LNCAP (cell line): ENCODE measurements around the gene DOCK1.

ENCODE experiments used
- TF ChIP-seq, protein P1 (sequence below): fragments of 450-650 bp; IDR thresholded peaks from 2 replicates; pipeline ENCODE4 v1.5.1; 2017; ENCODE audit warnings: mild to moderate bottlenecking

The DOCK1 gene

DNA sequence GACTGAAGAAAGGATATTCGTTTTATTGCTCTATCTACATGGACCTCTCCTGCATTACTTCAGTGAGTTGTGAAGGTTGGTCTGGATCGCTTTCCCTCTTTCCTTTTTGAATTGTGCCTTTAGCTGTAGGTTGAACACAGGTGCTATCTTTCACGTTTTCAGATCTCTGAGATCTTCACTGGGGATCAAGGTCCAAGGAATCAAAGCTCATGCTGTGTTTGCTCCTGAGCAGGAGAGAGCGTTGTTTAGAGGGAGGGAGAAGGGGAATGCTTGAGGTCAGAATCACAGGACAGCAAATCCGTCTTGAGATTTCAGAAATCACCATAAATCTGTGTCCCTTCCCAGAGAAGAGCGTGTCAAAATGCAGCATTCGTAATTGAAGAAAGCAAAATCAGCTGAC is 186.1 kb downstream of the DOCK1 start:
- TF ChIP-seq, protein P1, sequence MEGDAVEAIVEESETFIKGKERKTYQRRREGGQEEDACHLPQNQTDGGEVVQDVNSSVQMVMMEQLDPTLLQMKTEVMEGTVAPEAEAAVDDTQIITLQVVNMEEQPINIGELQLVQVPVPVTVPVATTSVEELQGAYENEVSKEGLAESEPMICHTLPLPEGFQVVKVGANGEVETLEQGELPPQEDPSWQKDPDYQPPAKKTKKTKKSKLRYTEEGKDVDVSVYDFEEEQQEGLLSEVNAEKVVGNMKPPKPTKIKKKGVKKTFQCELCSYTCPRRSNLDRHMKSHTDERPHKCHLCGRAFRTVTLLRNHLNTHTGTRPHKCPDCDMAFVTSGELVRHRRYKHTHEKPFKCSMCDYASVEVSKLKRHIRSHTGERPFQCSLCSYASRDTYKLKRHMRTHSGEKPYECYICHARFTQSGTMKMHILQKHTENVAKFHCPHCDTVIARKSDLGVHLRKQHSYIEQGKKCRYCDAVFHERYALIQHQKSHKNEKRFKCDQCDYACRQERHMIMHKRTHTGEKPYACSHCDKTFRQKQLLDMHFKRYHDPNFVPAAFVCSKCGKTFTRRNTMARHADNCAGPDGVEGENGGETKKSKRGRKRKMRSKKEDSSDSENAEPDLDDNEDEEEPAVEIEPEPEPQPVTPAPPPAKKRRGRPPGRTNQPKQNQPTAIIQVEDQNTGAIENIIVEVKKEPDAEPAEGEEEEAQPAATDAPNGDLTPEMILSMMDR = no peak

DNA sequence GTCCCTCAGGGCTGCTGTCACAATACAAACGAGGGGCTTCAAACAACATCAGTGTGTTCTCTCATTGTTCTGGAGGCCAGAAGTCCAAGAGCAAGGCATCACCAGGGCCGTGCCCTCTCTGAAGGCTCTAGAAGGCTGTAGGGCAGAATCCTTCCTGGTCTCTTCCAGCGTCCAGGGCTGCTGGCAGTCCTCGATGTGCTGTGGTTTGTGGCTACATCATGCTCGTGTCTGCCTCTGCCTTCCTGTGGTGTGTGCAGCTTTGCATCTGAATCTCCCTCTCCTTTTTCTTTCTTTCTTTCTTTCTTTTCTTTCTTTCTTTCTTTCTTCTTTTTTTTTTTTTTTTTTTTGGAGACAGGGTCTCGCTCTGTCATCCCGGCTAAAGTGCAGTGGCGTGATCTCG is 187.7 kb downstream of the DOCK1 start:
- TF ChIP-seq, protein P1 = no peak

DNA sequence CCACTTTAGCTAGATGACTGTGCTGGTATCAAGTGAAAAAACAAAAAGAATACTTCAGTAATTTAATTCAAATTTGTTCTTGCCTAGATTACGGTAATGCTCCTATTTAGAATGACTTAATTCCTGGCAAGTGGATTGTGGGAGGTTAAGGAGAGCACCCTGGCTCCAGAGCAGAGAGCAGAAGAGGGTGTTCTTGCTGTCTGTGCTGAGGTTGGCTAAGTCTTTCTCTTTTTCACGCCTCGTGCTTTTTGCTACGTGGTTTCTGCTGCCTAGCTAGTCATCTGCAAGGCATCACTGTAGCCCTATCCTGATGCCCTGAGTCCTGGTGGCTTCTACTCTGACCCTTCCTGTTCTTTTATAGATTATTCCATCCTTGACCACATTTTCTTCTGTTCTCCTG is 189.8 kb downstream of the DOCK1 start:
- TF ChIP-seq, protein P1 = no peak

DNA sequence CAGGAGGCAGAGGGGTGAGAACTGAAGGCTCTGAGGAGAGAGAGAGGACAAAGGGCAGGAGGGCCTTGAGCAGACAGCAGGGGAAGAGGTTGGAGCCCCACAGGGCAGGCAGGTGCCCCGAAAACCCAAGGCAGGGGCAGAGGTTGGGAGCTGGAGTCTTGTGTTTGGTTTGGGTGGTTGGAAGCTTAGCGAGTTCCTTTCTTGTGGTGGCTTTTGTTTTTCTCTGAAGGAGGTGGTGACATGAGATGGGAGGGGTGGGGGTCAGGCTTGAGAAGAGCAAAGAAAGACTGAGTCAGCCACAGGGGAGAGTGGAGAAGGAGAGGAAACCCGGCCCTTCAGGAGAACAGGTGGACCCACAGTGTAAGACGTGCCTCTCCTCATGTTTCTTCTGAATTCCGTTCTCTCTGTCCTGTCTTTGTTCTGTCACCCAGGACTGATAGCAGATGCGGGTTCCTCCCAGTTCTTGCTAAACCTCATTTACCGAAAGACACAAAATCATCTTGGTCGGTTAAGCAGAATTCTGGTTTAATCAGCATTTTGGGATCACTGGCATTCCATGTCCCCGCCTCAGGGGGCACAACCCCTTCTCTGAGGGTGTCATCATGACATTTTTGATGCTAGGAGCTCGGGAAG is 195.9 kb downstream of the DOCK1 start:
- TF ChIP-seq, protein P1 = no peak

DNA sequence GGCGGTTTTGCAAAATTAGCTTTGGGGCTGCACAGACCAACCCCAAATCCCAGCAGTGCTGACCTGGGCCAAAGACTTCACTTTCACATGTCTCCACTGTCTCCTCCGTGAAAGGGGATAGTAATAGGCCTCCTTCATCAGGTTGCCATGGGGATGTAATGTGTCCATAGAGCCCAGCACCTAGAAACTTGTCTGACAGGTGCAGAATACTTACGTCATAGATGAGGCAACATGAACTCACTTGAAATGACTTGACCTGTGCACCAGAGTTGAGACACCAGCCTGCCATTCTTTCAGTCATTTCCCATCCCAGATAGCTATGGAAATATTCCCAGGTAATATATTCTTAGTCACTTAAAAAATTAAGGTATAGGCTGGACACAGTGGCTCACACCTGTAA is 196.9 kb downstream of the DOCK1 start:
- TF ChIP-seq, protein P1 = no peak

DNA sequence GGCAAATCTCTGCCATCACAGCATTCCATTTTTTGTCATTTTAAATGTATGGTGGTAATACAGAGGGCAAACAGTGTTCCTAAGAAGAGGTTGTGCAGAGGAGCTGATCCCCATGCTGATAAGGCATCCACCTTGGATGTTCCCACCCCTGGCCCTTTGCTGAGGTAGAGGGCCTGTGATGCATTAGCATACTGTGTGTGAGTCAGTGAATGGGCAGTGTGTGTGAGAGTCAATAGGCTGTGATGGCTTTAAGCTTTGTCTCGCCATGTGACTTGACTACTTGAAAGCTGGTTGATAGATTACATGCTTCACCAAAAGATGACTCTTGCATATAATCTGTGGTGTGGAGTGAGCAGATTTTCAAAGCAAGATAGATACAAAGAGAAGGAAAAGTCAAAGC is 209.9 kb downstream of the DOCK1 start:
- TF ChIP-seq, protein P1 = no peak

DNA sequence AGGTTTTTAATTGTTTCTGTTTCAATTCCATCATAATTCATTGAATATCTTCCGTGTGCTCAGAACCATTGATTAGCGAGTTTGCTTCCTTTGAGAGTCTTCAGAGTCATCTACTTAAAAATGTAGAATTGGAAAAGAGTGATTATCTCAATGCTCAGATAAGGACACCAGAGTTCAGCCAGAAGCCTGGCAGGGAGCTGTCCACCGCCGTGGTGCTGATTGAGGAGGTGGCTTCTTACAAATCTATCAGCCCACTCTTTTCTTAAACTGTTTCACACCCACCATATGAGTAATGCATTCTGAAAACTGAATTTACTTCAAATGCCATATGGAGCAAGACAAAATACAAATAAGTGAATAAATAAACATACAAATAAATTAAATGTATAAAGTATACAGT is 211.9 kb downstream of the DOCK1 start:
- TF ChIP-seq, protein P1 = no peak

DNA sequence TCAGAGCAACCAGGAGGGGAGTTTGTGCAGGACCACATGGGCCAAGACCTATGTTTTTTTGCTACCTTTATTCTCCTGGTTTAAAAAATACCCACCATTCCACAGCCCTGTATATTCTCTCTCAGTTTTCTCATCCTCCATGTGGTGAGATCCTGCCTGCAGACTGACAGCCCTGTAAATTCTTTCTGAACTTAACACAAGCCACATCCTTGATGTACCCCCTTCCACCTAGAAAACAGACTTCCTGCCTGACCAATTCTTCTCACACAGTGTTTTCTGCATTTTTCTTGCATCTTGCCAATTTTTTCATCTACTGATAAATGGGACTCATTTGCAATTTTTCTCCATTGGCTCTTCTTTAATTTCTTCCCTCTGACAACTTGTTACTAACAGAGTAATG is 212.8 kb downstream of the DOCK1 start:
- TF ChIP-seq, protein P1 = no peak
